Aorta (tissue), 5 donors: ENCODE measurements around the gene SLC39A9. TPM values are rescaled to one million over a fixed set of nuclear protein-coding genes. Genes with fewer than 3 reads are reported as not detected.

ENCODE experiments used
- ATAC-seq: fragments of 200-7000 bp; cut with Tn5 transposase; one replicate; pipeline ENCODE4 v1.9.1; 2022; ENCODE audit warnings: moderate library complexity; ENCODE audit not compliant: low FRiP score
- DNase-seq, 2 donors: peaks; one replicate each; pipeline ENCODE4 v3.0.0-alpha.2; 2020
- H3K27ac ChIP-seq, 2 donors: one replicate each; pipeline ENCODE4 v1.5.1; 2013; ENCODE audit warnings: low read length in 2 of 2, mild to moderate bottlenecking in 2 of 2, moderate library complexity in 2 of 2, control low read depth in 1 of 2, inconsistent platforms in 1 of 2, low read depth in 1 of 2
- H3K27me3 ChIP-seq, 2 donors: one replicate each; pipeline ENCODE4 v1.6.1; 2013; ENCODE audit warnings: control low read depth in 1 of 2, low read length in 1 of 2, mild to moderate bottlenecking in 1 of 2, moderate library complexity in 1 of 2; ENCODE audit not compliant: insufficient read depth in 2 of 2, control insufficient read depth in 1 of 2
- H3K36me3 ChIP-seq, 2 donors: one replicate each; pipeline ENCODE4 v1.6.1; 2013; ENCODE audit warnings: control low read depth in 1 of 2, low read length in 1 of 2, mild to moderate bottlenecking in 1 of 2; ENCODE audit not compliant: insufficient read depth in 2 of 2, control insufficient read depth in 1 of 2
- H3K4me1 ChIP-seq, 2 donors: one replicate each; pipeline ENCODE4 v1.6.1; 2013; ENCODE audit warnings: low read length in 2 of 2, control low read depth in 1 of 2, mild to moderate bottlenecking in 1 of 2, moderate library complexity in 1 of 2; ENCODE audit not compliant: insufficient read depth in 2 of 2, control insufficient read depth in 1 of 2
- H3K4me3 ChIP-seq, 2 donors: one replicate each; pipeline ENCODE4 v1.5.1; 2013; ENCODE audit warnings: low read length in 2 of 2, control low read depth in 1 of 2, mild to moderate bottlenecking in 1 of 2
- H3K9me3 ChIP-seq: one replicate; pipeline ENCODE4 v1.6.1; 2013; ENCODE audit warnings: mild to moderate bottlenecking, low read length; ENCODE audit not compliant: control insufficient read depth
- WGBS, 2 donors: extraction: QIAGEN DNeasy Blood & Tissue Kit; methylation state at CpG; one replicate each; pipeline ENCODE4 v1.1.7; 2013; 5-methylcytosine and 5-hydroxymethylcytosine counted together
- intact Hi-C, 2 donors: fragments of 100-400 bp; cut with DNase I; formaldehyde crosslinking; loops; one replicate each; pipeline versions ENCODE4 v1.14.2 to v1.15.0; 2022
- polyA plus RNA-seq, 2 donors: library from polyadenylated mRNA; stranded (reverse); fragments of 200-250 nt; gene quantifications; one replicate each; pipeline ENCODE4 v1.2.3, GENCODE V29; 2013
- total RNA-seq, 2 donors: library from RNA; stranded (reverse); fragmentation: NEBNext Ultra II Directional; extraction: Animal tissue kit (Norgen Biotek cat#: 25700); gene quantifications; one replicate each; pipeline ENCODE4 v1.2.1, GENCODE V29; 2021
- donor health status: healthy with polysubstance abuse.
- donor health status: Bipolar disorder and iron deficiency.
- donor health status: DM: no; HTN: no; CAD: no.
- donor health status: DM: no; HTN: no; CAD: no.
- donor health status: DM: yes; HTN: yes; CAD: no.

SLC39A9 gene
- total and polyA plus RNA-seq, 4 donors = 10.1 to 44.3 (median 27.0) TPM

GRCh38 chr14:69500096-69500495 lies 101.6 kb downstream of the SLC39A9 start:
- WGBS, 2 donors = 94 to 95% methylated on average over 5 of the region's 5 CpGs

GRCh38 chr14:69500736-69501135 lies 102.2 kb downstream of the SLC39A9 start:
- no peaks in the 10 kb centered on the region for H3K36me3 ChIP-seq
- intact Hi-C loops = no loop called here
- DNase-seq (no peak), ATAC-seq (no peak)
- 96% methylated on average over 4 of the region's 4 CpGs for WGBS, 2 donors
- no peaks in the 10 kb centered on the region for H3K9me3 ChIP-seq
- H3K4me3 ChIP-seq = no peak overlapping the region
- no peak overlapping the region for H3K27ac ChIP-seq
- H3K4me1 ChIP-seq = no peaks in the 10 kb centered on the region
- H3K27me3 ChIP-seq = no peaks in the 10 kb centered on the region

More at GRCh38 chr14:69500096-69500495, 101.6 kb downstream of the SLC39A9 start:
- H3K36me3 ChIP-seq = no peaks in the 10 kb centered on the region
- H3K27me3 ChIP-seq = no peaks in the 10 kb centered on the region
- no peaks in the 10 kb centered on the region for H3K4me1 ChIP-seq
- intact Hi-C loops = no loop called here
- DNase-seq (no peak), ATAC-seq (no peak)
- no peaks in the 10 kb centered on the region for H3K9me3 ChIP-seq
- H3K27ac ChIP-seq = no peak overlapping the region
- no peak overlapping the region for H3K4me3 ChIP-seq

- Histone ChIP-seq H3K36me3 (no peaks in the 10 kb centered on the region), H3K9me3 (no peaks in the 10 kb centered on the region), H3K27ac (no peak overlapping the region), H3K4me1 (no peaks in the 10 kb centered on the region), H3K27me3 (no peaks in the 10 kb centered on the region), H3K4me3 (no peak overlapping the region)
- 2 to 4% methylated on average over 4 of the region's 4 CpGs for WGBS, 2 donors
- intact Hi-C loops = no loop called here
- peak; percentile 40 for ATAC-seq
- DNase-seq = no peak
Observed at GRCh38 chr14:69501423-69501838, 102.9 kb downstream of the SLC39A9 start.

GRCh38 chr14:69504775-69505174 lies 106.3 kb downstream of the SLC39A9 start:
- WGBS, 2 donors = 93 to 96% methylated on average over 1 of the region's 1 CpG
- no peaks in the 10 kb centered on the region for H3K27me3 ChIP-seq
- H3K4me3 ChIP-seq = no peak overlapping the region
- intact Hi-C loops = no loop called here
- H3K36me3 ChIP-seq = no peaks in the 10 kb centered on the region
- DNase-seq (no peak), ATAC-seq (no peak)
- H3K9me3 ChIP-seq = no peaks in the 10 kb centered on the region
- no peaks in the 10 kb centered on the region for H3K4me1 ChIP-seq
- no peak overlapping the region for H3K27ac ChIP-seq

GRCh38 chr14:69505338-69506240 lies 107.1 kb downstream of the SLC39A9 start:
- Histone ChIP-seq H3K27me3 (no peaks in the 10 kb centered on the region), H3K36me3 (no peaks in the 10 kb centered on the region), H3K4me3 (no peak overlapping the region), H3K4me1 (no peaks in the 10 kb centered on the region), H3K9me3 (no peaks in the 10 kb centered on the region), H3K27ac (no peak overlapping the region)
- WGBS, 2 donors = 92 to 93% methylated on average over 8 of the region's 8 CpGs
- intact Hi-C loops = no loop called here
- DNase-seq (no peak), ATAC-seq (no peak)

GRCh38 chr14:69506241-69506595 lies 107.7 kb downstream of the SLC39A9 start:
- no peaks in the 10 kb centered on the region for H3K9me3 ChIP-seq
- no peak for DNase-seq
- H3K4me3 ChIP-seq = no peak overlapping the region
- H3K27me3 ChIP-seq = no peaks in the 10 kb centered on the region
- WGBS, 2 donors = 59 to 62% methylated on average over 1 of the region's 1 CpG
- H3K36me3 ChIP-seq = no peaks in the 10 kb centered on the region
- intact Hi-C loops = no loop called here
- ATAC-seq = no peak
- H3K4me1 ChIP-seq = no peaks in the 10 kb centered on the region
- H3K27ac ChIP-seq = no peak overlapping the region

Other genes with a start within 250 kb of the SLC39A9 start
- 10 to 100 TPM; 47.3 to 56.9 TPM for gene DCAF5, start 245.6 kb upstream of the SLC39A9 start, total RNA-seq
- gene DCAF5, start 245.6 kb upstream of the SLC39A9 start, polyA plus RNA-seq = 10 to 100 TPM; 18.9 to 39.8 TPM
- 10 to 100 TPM; 13.1 to 19.4 TPM for gene EXD2, start 207.2 kb upstream of the SLC39A9 start, total RNA-seq
- gene EXD2, start 207.2 kb upstream of the SLC39A9 start, polyA plus RNA-seq = 10 to 100 TPM in 1 of 2 donors, 1 to 10 TPM in 1; 4.5 to 10.8 TPM
- 10 to 100 TPM in 1 of 2 donors, 1 to 10 TPM in 1; 7.0 to 16.1 TPM for gene GALNT16, start 138.5 kb upstream of the SLC39A9 start, total RNA-seq
- 10 to 100 TPM in 1 of 2 donors, 1 to 10 TPM in 1; 6.5 to 10.7 TPM for gene GALNT16, start 138.5 kb upstream of the SLC39A9 start, polyA plus RNA-seq
- 100 to 1,000 TPM; 100 to 133 TPM for gene ERH, start 393 bp upstream of the SLC39A9 start, total RNA-seq
- 100 to 1,000 TPM in 1 of 2 donors, 10 to 100 TPM in 1; 99.0 to 136 TPM for gene ERH, start 393 bp upstream of the SLC39A9 start, polyA plus RNA-seq
- under 1 TPM; 0.26 to 0.30 TPM for gene PLEKHD1, start 86.0 kb downstream of the SLC39A9 start, total RNA-seq
- gene PLEKHD1, start 86.0 kb downstream of the SLC39A9 start, polyA plus RNA-seq = under 1 TPM; 0.13 to 0.23 TPM
- gene CCDC177, start 176.2 kb downstream of the SLC39A9 start, total RNA-seq = not detected
- gene CCDC177, start 176.2 kb downstream of the SLC39A9 start, polyA plus RNA-seq = not detected
- gene SUSD6, start 212.9 kb downstream of the SLC39A9 start, total RNA-seq = 10 to 100 TPM; 51.3 to 59.9 TPM
- 10 to 100 TPM in 1 of 2 donors, 1 to 10 TPM in 1; 7.4 to 16.1 TPM for gene SUSD6, start 212.9 kb downstream of the SLC39A9 start, polyA plus RNA-seq